Epithelial cell of proximal tubule (primary cell): ENCODE results near the gene METTL21A. TPM values are rescaled to one million over a fixed set of nuclear protein-coding genes. Genes with fewer than 3 reads are reported as not detected.

Experiments
- DNase-seq: peaks from one replicate; pipeline ENCODE4 v3.0.0-alpha.2; 2011; ENCODE audit warnings: low read depth
- H3K4me3 ChIP-seq: 2 replicates; pipeline ENCODE4 v1.5.1; 2011; ENCODE audit warnings: low read depth, mild to moderate bottlenecking, low read length
- total RNA-seq: library from RNA; depleted of rRNA; stranded (reverse); fragments of >200 nt; gene quantifications from 2 replicates; pipeline ENCODE4 v1.2.3, GENCODE V29; 2015
- TF ChIP-seq, protein P1 (sequence below): conservative IDR thresholded peaks from 2 replicates; pipeline ENCODE4 v1.5.1; 2012; ENCODE audit warnings: low read depth, mild to moderate bottlenecking, low read length

METTL21A gene
- total RNA-seq, 1 donor from 2014 or later: 43.6 TPM

DNA sequence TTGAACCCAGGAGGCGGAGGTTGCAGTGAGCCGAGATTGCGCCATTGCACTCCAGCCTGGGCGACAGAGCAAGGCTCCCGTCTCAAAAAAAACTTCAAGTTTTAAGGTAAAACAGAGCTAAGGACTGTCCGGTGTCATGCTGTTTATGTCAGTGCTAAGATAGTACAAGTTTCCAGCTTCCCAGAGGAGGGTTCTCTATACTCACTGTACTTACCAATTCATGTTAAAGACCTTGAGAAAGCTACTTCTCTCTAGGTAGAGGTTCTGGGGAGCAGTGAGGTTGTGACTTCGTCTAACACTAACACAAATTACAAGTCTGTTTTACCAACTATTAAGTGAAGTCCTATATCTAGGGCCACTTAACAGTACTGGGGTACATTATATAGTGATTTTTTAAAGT is 18.8 kb downstream of the METTL21A start:
- no peak for DNase-seq
- TF ChIP-seq, protein P1, sequence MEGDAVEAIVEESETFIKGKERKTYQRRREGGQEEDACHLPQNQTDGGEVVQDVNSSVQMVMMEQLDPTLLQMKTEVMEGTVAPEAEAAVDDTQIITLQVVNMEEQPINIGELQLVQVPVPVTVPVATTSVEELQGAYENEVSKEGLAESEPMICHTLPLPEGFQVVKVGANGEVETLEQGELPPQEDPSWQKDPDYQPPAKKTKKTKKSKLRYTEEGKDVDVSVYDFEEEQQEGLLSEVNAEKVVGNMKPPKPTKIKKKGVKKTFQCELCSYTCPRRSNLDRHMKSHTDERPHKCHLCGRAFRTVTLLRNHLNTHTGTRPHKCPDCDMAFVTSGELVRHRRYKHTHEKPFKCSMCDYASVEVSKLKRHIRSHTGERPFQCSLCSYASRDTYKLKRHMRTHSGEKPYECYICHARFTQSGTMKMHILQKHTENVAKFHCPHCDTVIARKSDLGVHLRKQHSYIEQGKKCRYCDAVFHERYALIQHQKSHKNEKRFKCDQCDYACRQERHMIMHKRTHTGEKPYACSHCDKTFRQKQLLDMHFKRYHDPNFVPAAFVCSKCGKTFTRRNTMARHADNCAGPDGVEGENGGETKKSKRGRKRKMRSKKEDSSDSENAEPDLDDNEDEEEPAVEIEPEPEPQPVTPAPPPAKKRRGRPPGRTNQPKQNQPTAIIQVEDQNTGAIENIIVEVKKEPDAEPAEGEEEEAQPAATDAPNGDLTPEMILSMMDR: no peak
- no peak overlapping the region for H3K4me3 ChIP-seq

DNA sequence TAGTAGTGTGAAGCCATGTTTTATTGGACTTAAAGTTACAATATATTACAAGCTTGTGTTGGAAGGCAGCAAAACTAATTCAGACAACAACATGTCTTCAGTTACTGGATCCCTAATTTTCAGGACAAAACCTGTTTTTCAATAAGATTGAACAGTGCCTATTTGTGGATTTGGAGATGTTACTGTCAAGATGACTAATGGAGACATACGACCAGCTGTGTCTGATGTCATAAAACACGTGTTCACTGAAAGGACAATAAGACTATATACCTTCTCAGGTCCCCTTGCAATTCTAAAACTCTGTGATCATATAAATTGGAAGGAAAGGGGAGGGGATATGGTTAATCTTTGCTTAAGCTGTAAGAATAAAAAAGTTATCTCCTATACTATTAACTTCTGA is 21.7 kb downstream of the METTL21A start:
- H3K4me3 ChIP-seq: no peak overlapping the region
- TF ChIP-seq, protein P1: no peak
- no peak for DNase-seq

DNA sequence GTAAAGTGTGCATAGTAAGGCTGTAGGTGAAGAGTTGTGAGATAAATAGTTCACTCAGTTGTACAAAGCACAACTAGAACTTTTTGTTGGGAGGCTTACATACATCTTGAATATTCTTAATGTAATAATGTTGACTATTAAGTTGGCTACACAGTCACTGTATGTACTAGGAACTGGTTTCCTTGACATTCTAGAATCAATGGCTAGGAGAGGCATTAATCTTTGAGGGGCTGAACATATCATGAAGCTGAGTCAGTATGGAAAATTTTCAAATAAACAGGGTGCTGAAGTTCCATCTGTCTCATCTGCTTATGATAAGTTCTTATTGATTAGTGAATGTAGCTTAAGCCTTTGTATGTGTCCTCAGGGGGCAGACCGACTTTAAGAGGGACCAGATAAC is 23.4 kb downstream of the METTL21A start:
- no peak for DNase-seq
- no peak overlapping the region for H3K4me3 ChIP-seq
- TF ChIP-seq, protein P1: no peak

DNA sequence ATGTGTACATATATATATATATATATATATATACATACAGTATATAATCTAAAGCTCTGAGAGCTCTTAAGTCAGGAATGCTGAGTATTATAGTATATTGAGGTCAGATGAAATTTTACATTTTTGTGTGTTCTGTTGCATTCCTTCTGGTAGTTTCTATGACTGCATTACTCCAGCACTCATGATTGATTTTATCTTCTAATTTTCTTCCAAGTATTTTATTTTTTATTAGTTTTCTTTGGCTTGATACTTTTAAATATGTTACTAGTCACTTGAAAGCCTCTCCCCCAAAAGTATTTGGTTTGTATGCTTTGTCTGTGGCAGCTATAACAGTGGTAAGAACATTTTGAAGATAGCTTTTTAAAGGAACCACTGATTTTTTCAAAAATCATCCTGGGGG is 25.0 kb downstream of the METTL21A start:
- no peak overlapping the region for H3K4me3 ChIP-seq
- TF ChIP-seq, protein P1: no peak
- DNase-seq: no peak

DNA sequence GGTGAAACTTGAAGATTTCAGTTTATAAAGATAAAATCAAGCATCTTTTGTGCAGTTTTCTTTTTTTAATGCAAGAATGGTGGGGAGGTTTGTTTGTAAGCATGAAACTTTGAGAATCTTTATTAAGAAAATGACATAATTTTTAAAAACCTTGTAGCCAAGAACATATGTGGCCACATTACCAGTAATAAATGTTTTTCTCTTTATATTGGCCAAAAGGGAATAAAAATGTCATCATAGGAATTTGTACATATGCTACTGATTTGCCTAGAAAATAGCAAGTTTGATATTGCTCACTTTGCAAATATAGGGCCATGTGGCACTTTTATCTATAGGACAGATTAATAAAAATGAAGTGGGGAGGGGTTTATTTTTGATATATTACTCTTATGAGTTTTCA is 25.6 kb downstream of the METTL21A start:
- TF ChIP-seq, protein P1: no peak
- no peak for DNase-seq
- H3K4me3 ChIP-seq: no peak overlapping the region

DNA sequence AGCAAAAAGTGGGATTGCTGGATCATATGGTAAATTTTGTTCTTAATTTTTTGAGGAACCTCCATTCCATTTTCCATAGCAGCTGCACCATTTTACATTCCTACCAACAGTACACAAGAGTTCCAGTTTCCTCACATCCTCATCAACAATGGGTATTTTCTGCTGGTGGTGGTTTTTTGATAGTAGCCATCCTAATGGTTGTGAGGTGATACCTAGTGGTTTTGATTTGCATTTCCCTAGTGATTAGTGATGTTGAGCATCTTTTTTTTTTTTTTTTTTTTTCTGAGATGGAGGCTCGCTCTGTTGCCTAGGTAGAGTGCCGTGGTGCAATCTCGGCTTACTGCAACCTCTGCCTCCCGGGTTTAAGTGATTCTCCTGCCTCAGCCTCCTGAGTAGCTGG is 30.5 kb downstream of the METTL21A start:
- TF ChIP-seq, protein P1: no peak
- H3K4me3 ChIP-seq: no peak overlapping the region
- no peak for DNase-seq

DNA sequence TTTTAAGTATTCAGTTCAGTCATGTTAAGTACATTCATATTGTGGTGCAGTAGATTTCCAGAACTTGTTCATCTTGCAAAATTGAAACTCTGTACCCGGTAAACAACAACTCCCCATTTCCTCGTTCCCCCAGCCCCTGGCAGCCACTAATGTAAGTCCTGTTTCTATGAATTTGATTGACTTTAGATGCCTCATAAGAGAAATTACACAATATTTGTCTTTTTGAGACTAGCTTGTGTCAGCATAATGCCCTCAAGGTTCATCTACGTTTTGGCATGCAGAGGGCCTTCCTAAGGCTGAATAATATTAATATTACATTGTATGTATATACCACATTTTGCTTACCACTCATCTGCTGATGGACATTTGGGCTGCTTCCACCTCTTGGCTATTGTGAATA is 30.9 kb downstream of the METTL21A start:
- DNase-seq: no peak
- no peak overlapping the region for H3K4me3 ChIP-seq
- TF ChIP-seq, protein P1: no peak
